GM12801 (cell line): ENCODE measurements around the gene CCDC93.

ENCODE experiments used
- TF ChIP-seq, protein P1 (sequence below): IDR thresholded peaks from one replicate; pipeline ENCODE4 v1.5.1; 2011; ENCODE audit warnings: control low read depth; ENCODE audit not compliant: insufficient read length; ENCODE audit errors: extremely low read depth

CCDC93 gene

DNA sequence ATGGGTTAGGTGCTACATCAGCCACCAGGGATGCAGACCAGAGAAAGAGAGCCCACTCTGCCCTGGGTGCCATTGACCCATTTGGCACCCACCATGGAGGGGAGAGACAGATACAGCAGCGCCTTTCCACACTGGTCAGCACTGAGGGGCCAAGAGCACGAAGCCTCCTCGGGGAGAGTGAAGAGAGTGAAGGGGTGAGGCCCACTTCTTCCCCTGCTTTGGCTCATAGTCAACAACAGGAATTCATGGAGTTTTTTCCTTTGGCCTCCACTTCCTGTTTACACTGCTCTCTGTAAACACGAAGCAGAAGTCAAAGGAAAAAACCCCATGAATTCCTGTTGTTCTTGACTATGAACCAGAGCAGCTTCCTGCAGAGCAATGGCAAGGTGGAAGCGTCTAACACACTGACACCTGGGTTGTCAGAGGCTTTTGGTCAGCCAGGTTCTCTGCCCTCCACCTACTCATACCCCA, 80.0 kb downstream of the CCDC93 start:
- TF ChIP-seq, protein P1, sequence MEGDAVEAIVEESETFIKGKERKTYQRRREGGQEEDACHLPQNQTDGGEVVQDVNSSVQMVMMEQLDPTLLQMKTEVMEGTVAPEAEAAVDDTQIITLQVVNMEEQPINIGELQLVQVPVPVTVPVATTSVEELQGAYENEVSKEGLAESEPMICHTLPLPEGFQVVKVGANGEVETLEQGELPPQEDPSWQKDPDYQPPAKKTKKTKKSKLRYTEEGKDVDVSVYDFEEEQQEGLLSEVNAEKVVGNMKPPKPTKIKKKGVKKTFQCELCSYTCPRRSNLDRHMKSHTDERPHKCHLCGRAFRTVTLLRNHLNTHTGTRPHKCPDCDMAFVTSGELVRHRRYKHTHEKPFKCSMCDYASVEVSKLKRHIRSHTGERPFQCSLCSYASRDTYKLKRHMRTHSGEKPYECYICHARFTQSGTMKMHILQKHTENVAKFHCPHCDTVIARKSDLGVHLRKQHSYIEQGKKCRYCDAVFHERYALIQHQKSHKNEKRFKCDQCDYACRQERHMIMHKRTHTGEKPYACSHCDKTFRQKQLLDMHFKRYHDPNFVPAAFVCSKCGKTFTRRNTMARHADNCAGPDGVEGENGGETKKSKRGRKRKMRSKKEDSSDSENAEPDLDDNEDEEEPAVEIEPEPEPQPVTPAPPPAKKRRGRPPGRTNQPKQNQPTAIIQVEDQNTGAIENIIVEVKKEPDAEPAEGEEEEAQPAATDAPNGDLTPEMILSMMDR = no peak

DNA sequence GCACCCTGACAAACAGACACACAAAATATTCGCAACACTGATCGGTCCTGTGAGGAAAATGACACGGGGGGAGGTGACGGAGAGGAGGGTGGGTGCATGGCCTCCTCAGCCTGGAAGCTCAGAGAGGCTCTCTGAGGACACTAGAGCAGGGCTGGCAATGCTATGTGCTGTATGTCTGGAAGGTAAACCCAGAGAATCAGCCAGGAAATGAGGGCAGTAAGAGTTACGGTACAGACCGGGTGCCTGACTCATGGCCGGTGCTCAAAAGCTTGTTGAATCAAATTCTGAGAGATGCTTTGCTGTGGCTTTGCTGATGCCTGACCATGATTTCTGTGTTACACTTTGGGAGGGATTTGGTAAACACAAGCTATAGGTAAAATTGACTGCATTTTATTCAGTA, 81.9 kb downstream of the CCDC93 start:
- TF ChIP-seq, protein P1 = no peak

DNA sequence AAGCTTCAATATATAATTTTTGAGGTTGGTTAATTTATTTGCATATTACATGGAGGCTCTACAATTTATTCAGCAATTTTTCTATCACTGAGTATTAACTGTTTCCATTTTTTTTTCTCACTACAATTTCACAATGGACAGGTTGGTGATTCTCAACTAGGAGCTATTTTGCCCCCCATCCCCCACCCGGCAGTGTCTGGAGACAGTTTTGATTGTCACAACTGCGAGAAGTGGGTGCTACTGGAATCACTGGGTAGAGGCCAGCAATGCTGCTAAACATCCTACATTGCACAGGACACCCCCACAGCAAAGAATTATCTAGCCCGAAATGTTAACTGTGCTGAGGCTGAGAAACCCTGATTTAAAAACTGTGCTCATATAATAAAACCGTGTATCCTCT, 82.6 kb downstream of the CCDC93 start:
- TF ChIP-seq, protein P1 = no peak

DNA sequence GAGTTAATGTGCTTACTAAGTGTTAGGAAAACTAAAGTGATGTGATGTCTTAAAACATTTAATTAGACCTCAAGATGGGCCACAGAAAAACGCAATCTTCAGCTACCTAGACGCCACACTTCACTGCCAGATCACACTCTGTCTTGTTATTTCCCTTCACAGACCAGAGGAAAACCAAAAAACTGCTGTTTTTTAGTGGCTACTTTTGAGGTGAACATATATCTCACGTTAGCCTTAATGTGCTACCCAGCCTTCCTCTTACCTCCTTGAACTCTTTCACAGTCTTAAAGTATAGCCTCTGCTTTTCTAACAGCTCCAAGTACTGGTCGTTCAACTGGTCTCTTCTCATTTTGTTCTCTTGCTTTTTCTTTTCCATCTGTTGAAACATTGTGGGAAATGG, 83.1 kb downstream of the CCDC93 start:
- TF ChIP-seq, protein P1 = no peak

DNA sequence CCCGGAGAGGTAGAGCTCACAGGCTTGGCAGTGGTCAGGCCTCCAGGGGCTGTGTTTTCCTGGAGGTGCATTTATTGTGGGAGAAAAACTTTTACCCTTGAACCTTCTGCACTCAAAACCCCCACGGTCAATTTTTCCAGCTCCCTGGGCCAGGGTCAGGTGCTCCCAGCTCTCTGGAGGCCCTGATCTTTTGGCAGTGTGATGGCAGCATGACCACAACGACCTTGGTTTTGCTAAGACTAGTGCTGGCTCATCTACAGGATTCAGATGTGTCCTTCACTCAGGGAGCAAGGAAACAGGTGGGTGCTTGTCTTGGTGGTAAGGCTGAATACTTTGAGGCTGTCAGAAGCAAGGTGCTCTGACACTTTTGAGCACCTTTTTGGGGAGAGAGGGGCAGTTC, 92.3 kb downstream of the CCDC93 start:
- TF ChIP-seq, protein P1 = no peak

DNA sequence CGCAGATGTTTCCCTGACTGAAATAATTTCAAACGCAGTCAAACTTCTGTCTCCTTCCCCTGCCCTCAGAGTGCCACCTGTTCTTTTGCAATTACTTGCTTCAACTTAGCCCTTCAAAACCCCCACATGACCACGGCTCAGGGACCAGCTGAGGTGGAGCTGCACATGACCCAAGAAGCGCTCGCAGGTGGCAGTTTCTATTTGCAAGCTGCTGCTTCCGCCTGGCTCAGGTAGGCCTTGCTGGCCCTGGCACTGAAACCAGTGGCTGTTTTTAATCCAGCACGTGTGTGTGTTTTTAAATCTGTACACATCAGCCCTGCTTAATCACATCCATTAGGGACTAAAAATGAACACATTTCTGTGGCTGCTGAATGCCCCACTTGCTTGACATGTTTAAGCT, 95.3 kb downstream of the CCDC93 start:
- TF ChIP-seq, protein P1 = no peak

DNA sequence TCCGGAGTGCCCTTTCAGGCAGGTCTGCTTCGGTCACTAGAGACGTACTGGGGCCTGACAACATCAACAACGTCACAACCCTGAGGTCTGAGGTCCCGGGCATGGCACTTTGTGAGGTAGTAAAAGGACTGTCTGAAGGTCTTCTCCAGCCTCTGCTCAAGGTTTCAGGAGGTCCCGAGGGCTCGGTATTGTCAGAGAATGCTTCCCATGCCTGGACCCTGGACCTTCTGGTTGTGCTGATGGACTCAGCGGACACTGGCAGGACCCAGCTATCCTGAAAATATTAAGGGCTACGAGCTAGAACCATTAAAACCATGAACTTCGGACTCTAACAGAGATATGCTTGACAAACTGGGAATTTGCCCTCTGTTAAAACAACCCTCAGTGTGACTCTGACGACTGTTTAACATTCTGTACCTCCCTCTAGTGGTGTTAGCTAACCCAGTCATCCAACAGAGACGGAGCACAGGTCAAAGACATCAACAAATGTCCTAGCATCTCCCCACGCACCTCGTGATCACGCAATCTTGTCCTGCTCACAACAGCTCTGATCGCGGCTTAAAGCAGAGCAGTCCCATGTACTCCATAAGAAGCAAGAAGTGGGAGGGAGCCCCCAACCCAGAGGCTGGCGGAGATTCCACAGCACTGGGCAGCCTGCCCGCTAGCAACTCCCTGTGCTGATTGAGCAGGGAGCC, 96.5 kb downstream of the CCDC93 start:
- TF ChIP-seq, protein P1 = no peak
